ENCODE measurements around the gene HPS4. TPM values are rescaled to one million over a fixed set of nuclear protein-coding genes. Genes with fewer than 3 reads are reported as not detected.

Gene HPS4
- total RNA-seq, 4 donors from 2014 or later = 29.1 to 51.2 (median 37.2) TPM

DNA sequence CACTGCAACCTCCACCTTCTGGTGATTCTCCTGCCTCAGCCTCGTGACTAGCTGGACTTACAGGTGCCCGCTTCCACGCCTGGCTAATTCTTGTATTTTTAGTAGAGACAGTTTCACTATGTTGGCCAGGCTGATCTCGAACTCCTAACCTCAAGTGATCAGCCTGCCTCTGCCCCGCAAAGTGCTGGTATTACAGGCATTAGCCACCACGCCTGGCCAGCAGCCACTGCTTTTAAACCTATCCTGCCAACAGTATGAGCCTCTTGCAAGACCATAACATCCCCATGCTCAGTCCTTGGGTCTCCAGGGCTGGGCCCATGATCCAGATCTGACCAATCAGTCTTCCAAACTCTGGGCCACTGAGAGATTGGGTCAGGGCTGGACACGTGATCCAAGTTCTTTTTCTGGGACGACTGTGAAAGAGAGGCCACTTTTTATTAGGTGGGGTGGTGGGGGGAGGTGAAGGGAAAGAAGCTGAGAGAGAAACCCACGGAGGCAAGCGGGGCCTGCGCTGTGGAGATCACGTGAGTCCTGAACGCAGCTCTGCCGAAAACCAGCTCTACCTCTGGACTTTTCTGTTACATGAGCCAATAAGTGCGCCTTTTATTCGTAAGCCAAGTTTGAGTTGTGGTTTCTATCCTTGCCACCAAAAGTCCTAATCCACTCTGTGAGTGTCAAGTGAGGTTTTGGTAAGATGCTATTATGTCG is 36.6 kb downstream of the HPS4 start:
- Histone ChIP-seq H3K27ac (peak overlapping the region in 2 of 4 donors; percentile 21 to 68), H3K36me3 (no peaks in the 10 kb centered on the region), H3K9me3 (no peaks in the 10 kb centered on the region), H3K27me3 (no peaks in the 10 kb centered on the region), H3K4me3 (no peak overlapping the region), H3K4me1 (no peaks in the 10 kb centered on the region)
- TF ChIP-seq CTCF (IDR thresholded peaks at IDR 0.05) = no peak
- no peak for TF ChIP-seq EP300 (IDR thresholded peaks at IDR 0.05; ENCODE audit: low read depth)
- no peak for TF ChIP-seq POLR2AphosphoS5 (IDR thresholded peaks at IDR 0.05)
- TF ChIP-seq POLR2A (IDR thresholded peaks at IDR 0.05) = no peak
- intact Hi-C loops (cut with DNase I; ENCODE audit: low total_unique reads) (no loop called here), in situ Hi-C loops (cut with MboI; ENCODE audit: low pct_ligation_motif_present in 1 of 4, low pct_unique_long_range_greater_than_20kb in 1 of 4, low sequenced_read_pairs in 3 of 4) (no loop called here)
- WGBS, 2 donors (ENCODE audit: low coverage in 1 of 2) = 78 to 92% methylated on average over 7 to 17 of the region's 17 CpGs
- no peak for DNase-seq

DNA sequence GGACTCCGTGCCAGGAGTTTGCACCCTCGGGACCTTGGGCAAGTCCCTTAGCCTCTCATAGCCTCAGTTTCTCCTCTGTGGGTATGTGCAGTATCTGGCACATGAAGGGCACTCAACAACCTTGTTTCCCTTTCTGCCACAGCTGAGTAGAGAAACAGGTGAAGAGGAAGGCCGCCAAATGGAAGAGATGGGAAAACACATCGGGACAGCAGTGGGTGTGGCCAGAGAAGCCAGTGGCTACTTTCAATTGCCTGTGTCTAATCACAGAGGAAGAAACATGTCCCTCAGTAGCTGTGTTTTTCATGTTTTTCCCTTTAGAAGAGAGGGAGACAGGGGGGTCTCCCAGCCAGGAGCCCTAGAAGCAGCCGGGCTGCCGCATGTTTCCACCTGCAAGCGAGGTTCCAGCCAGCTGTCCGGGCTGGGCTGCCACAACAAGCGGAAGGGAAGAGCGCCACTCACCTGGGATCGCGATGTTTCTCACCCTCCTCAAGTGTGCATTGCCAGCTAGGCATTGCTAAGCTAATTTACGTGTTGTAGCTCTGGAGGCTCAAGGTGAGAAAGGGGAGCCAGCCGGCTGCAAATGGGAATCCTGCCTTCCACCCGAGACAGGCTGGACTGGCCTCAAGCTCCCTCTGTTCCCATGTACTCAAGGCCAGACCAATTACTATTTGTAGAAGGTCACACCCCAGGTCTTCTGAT is 37.9 kb downstream of the HPS4 start:
- DNase-seq = no peak
- TF ChIP-seq CTCF (IDR thresholded peaks at IDR 0.05) = no peak
- TF ChIP-seq EP300 (IDR thresholded peaks at IDR 0.05; ENCODE audit: low read depth) = no peak
- no peak for TF ChIP-seq POLR2A (IDR thresholded peaks at IDR 0.05)
- no peak for TF ChIP-seq POLR2AphosphoS5 (IDR thresholded peaks at IDR 0.05)
- Histone ChIP-seq H3K36me3 (no peaks in the 10 kb centered on the region), H3K4me1 (no peaks in the 10 kb centered on the region), H3K4me3 (no peak overlapping the region), H3K9me3 (no peaks in the 10 kb centered on the region), H3K27me3 (no peaks in the 10 kb centered on the region), H3K27ac (no peak overlapping the region)
- WGBS, 2 donors (ENCODE audit: low coverage in 1 of 2) = 39 to 64% methylated on average over 3 to 15 of the region's 15 CpGs
- intact Hi-C loops (cut with DNase I; ENCODE audit: low total_unique reads) = no loop called here
- in situ Hi-C loops (cut with MboI; ENCODE audit: low pct_ligation_motif_present in 1 of 4, low pct_unique_long_range_greater_than_20kb in 1 of 4, low sequenced_read_pairs in 3 of 4) = no loop called here

DNA sequence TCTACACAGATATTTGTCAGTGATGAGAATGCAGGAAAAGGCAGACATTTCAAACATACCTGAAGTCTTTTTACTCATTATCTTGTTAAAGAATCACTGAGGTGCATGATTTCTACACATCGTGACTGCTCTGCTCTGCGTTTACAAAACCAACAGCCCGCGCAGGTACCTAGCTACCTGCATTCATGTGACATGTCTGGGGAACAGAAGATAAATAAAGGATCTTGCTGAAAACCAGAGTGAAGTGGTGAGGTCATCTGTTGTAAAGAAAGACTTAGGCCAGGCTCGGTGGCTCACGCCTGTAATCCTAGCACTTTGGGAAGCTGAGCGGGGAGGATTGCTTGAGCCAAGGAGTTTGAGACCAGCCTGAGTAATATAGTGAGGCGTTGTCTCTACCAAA is 38.8 kb downstream of the HPS4 start:
- Histone ChIP-seq H3K4me3 (no peak overlapping the region), H3K27me3 (no peaks in the 10 kb centered on the region), H3K36me3 (no peaks in the 10 kb centered on the region), H3K4me1 (no peaks in the 10 kb centered on the region), H3K27ac (no peak overlapping the region), H3K9me3 (no peaks in the 10 kb centered on the region)
- in situ Hi-C loops (cut with MboI; ENCODE audit: low pct_ligation_motif_present in 1 of 4, low pct_unique_long_range_greater_than_20kb in 1 of 4, low sequenced_read_pairs in 3 of 4) = no loop called here
- intact Hi-C loops (cut with DNase I; ENCODE audit: low total_unique reads) = no loop called here
- DNase-seq = no peak
- no peak for TF ChIP-seq EP300 (IDR thresholded peaks at IDR 0.05; ENCODE audit: low read depth)
- no peak for TF ChIP-seq POLR2A (IDR thresholded peaks at IDR 0.05)
- TF ChIP-seq CTCF (IDR thresholded peaks at IDR 0.05) = no peak
- no peak for TF ChIP-seq POLR2AphosphoS5 (IDR thresholded peaks at IDR 0.05)
- WGBS, 2 donors (ENCODE audit: low coverage in 1 of 2) = 89% methylated on average over 3 to 8 of the region's 8 CpGs

DNA sequence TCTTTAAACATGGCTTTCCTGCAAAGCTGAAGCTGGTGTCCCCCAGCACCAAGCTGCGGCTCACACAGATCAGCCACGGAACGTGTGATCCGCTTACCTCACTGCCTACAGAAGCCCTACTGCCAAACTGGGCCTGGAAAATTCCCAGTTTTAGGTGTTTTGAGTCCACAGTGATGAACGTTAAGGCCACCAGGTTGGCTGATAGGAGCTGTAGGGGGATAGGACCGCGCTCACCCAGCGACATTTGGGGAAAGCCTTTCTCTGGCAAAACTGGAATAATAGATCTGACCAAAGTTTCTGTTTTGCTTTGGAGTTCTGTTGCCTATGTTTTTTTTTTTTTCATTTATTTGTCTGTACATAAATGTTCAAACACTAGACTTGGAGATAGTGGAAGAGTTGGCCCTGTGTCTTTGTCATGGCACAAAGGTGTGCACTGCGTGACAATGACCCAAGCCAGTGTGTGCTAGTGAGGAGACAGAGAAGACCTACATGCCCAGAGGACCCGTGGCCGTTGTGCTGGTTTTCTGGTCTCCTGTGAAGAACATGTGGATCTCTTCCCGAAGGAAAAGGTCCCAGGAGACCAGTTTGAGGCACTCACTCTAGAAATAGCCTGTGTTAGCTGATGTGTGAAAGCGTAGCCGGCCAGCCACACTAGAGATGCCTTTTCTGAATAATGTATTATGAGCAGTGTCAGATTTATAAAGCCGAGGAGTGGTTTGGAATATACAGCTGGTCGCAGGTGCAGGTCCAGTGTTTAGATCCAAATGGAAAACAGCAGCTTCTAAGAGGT is 39.5 kb downstream of the HPS4 start:
- peaks cover 0 to 3% (median 0%) of the 10 kb centered on the region in 4 donors for H3K4me1 ChIP-seq
- H3K27me3 ChIP-seq = no peaks in the 10 kb centered on the region
- no peaks in the 10 kb centered on the region for H3K9me3 ChIP-seq
- TF ChIP-seq POLR2A (IDR thresholded peaks at IDR 0.05) (no peak), CTCF (IDR thresholded peaks at IDR 0.05) (no peak), EP300 (IDR thresholded peaks at IDR 0.05; ENCODE audit: low read depth) (no peak), POLR2AphosphoS5 (IDR thresholded peaks at IDR 0.05) (no peak)
- 90 to 92% methylated on average over 2 to 16 of the region's 16 CpGs for WGBS, 2 donors (ENCODE audit: low coverage in 1 of 2)
- intact Hi-C loops (cut with DNase I; ENCODE audit: low total_unique reads) = no loop called here
- H3K36me3 ChIP-seq = no peaks in the 10 kb centered on the region
- no peak overlapping the region for H3K27ac ChIP-seq
- DNase-seq = no peak
- no peak overlapping the region for H3K4me3 ChIP-seq
- in situ Hi-C loops (cut with MboI; ENCODE audit: low pct_ligation_motif_present in 1 of 4, low pct_unique_long_range_greater_than_20kb in 1 of 4, low sequenced_read_pairs in 3 of 4) = no loop called here
